Thyroid gland (tissue), 4 donors: Measurements from ENCODE around the gene KHDC4. TPM values are rescaled to one million over a fixed set of nuclear protein-coding genes. Genes with fewer than 3 reads are reported as not detected.

Experiments used
- DNase-seq, 2 donors: peaks; one replicate each; pipeline ENCODE4 v3.0.0-alpha.2; 2019
- H3K27ac ChIP-seq, 3 donors: fragments of 200-600 bp; sonication (generic); 1 replicate in 2 of 3; 2 replicates in 1 of 3; pipeline ENCODE4 v1.5.1; 2016 to 2019; ENCODE audit warnings: mild to moderate bottlenecking in 1 of 3, moderate library complexity in 1 of 3
- H3K27me3 ChIP-seq: fragments of 200-600 bp; sonication (generic); one replicate; pipeline ENCODE4 v1.5.1; 2019
- H3K36me3 ChIP-seq, 2 donors: fragments of 200-600 bp; sonication (generic); one replicate each; pipeline ENCODE4 v1.5.1; 2016 to 2019
- H3K4me1 ChIP-seq, 2 donors: fragments of 200-600 bp; sonication (generic); one replicate each; pipeline ENCODE4 v1.5.1; 2017 to 2019
- H3K4me3 ChIP-seq, 3 donors: fragments of 200-600 bp; sonication (generic); replicated peaks in 1 of 3; 1 replicate in 2 of 3; 2 replicates in 1 of 3; pipeline ENCODE4 v1.5.1; 2016; ENCODE audit warnings: mild to moderate bottlenecking in 1 of 3
- H3K9me3 ChIP-seq: fragments of 200-600 bp; sonication (generic); one replicate; pipeline ENCODE4 v1.5.1; 2017
- CTCF ChIP-seq, 6 experiments: fragments of 200-600 bp in 3 of 6; fragments of 450-650 bp in 3 of 6; sonication (generic) in 3 of 6; IDR thresholded peaks; one replicate each; pipeline ENCODE4 v1.5.1; 2016 to 2019; ENCODE audit warnings: antibody characterized with exemption in 6 of 6, mild to moderate bottlenecking in 2 of 6, inconsistent platforms in 1 of 6, moderate library complexity in 1 of 6
- POLR2A ChIP-seq, 2 donors: fragments of 450-650 bp; IDR thresholded peaks; one replicate each; pipeline ENCODE4 v1.6.1; 2017; ENCODE audit warnings: antibody characterized with exemption in 2 of 2, mild to moderate bottlenecking in 2 of 2, moderate library complexity in 1 of 2
- WGBS, 2 donors: methylation state at CpG; one replicate each; pipeline ENCODE4 v1.1.5; 2017; 5-methylcytosine and 5-hydroxymethylcytosine counted together
- intact Hi-C: fragments of 100-400 bp; cut with DNase I; formaldehyde crosslinking; loops from one replicate; pipeline ENCODE4 v1.15.1; 2023
- total RNA-seq, 4 donors: library from RNA; depleted of rRNA; stranded (reverse); fragments of >200 nt; gene quantifications; one replicate each; pipeline ENCODE4 v1.2.3, GENCODE V29; 2016

Gene KHDC4
- total RNA-seq, 4 donors from 2014 or later = 58.5 to 114 (median 60.6) TPM

- intact Hi-C loops = no loop called here
- H3K4me3 ChIP-seq = no peak overlapping the region
- TF ChIP-seq CTCF (IDR thresholded peaks at IDR 0.05) (no peak), POLR2A (IDR thresholded peaks at IDR 0.05) (no peak)
- no peak for DNase-seq
- peaks cover 22 to 32% of the 10 kb centered on the region in 2 donors for H3K4me1 ChIP-seq
- WGBS, 2 donors = 81 to 85% methylated on average over 5 of the region's 5 CpGs
- no peaks in the 10 kb centered on the region for H3K9me3 ChIP-seq
- peaks cover 55 to 63% of the 10 kb centered on the region in 2 donors for H3K36me3 ChIP-seq
- H3K27ac ChIP-seq = no peak overlapping the region
- H3K27me3 ChIP-seq = no peaks in the 10 kb centered on the region
Observed at GRCh38 chr1:155929057-155929456, 5.2 kb downstream of the KHDC4 start.

GRCh38 chr1:155925506-155925905 lies 8.7 kb downstream of the KHDC4 start:
- Histone ChIP-seq H3K9me3 (no peaks in the 10 kb centered on the region), H3K27ac (no peak overlapping the region), H3K4me3 (no peak overlapping the region), H3K27me3 (no peaks in the 10 kb centered on the region), H3K4me1 (peaks cover 0 to 3% of the 10 kb centered on the region in 2 donors), H3K36me3 (peaks cover 79 to 85% of the 10 kb centered on the region in 2 donors)
- TF ChIP-seq POLR2A (IDR thresholded peaks at IDR 0.05) (no peak), CTCF (IDR thresholded peaks at IDR 0.05) (no peak)
- intact Hi-C loops = no loop called here
- DNase-seq = no peak
- 98 to 100% methylated on average over 2 of the region's 2 CpGs for WGBS, 2 donors

- H3K27me3 ChIP-seq = no peaks in the 10 kb centered on the region
- peaks cover 91 to 98% of the 10 kb centered on the region in 2 donors for H3K36me3 ChIP-seq
- no peak for DNase-seq
- no peaks in the 10 kb centered on the region for H3K9me3 ChIP-seq
- no peaks in the 10 kb centered on the region for H3K4me1 ChIP-seq
- no peak overlapping the region for H3K4me3 ChIP-seq
- no peak for TF ChIP-seq POLR2A (IDR thresholded peaks at IDR 0.05)
- TF ChIP-seq CTCF (IDR thresholded peaks at IDR 0.05) = no peak
- intact Hi-C loops = no loop called here
- H3K27ac ChIP-seq = no peak overlapping the region
- 92 to 97% methylated on average over 3 of the region's 3 CpGs for WGBS, 2 donors
Observed at GRCh38 chr1:155920717-155921116, 13.5 kb downstream of the KHDC4 start.

GRCh38 chr1:155919801-155920200 lies 14.4 kb downstream of the KHDC4 start:
- TF ChIP-seq CTCF (IDR thresholded peaks at IDR 0.05) (no peak), POLR2A (IDR thresholded peaks at IDR 0.05) (no peak)
- intact Hi-C loops = no loop called here
- Histone ChIP-seq H3K27me3 (no peaks in the 10 kb centered on the region), H3K27ac (no peak overlapping the region), H3K4me3 (no peak overlapping the region), H3K9me3 (no peaks in the 10 kb centered on the region), H3K36me3 (peaks cover 91 to 93% of the 10 kb centered on the region in 2 donors), H3K4me1 (no peaks in the 10 kb centered on the region)
- DNase-seq = no peak
- WGBS, 2 donors = 100% methylated on average over 2 of the region's 2 CpGs

- Histone ChIP-seq H3K27me3 (no peaks in the 10 kb centered on the region), H3K9me3 (no peaks in the 10 kb centered on the region), H3K36me3 (peaks cover 91 to 93% of the 10 kb centered on the region in 2 donors), H3K4me3 (no peak overlapping the region), H3K4me1 (no peaks in the 10 kb centered on the region), H3K27ac (no peak overlapping the region)
- TF ChIP-seq CTCF (IDR thresholded peaks at IDR 0.05) (no peak), POLR2A (IDR thresholded peaks at IDR 0.05) (no peak)
- no peak for DNase-seq
- WGBS, 2 donors = 79 to 86% methylated on average over 3 of the region's 3 CpGs
- intact Hi-C loops = no loop called here
Observed at GRCh38 chr1:155918660-155919059, 15.6 kb downstream of the KHDC4 start.
